H9 (cell line): ENCODE data around the gene MTF1. TPM values are rescaled to one million over a fixed set of nuclear protein-coding genes. Genes with fewer than 3 reads are reported as not detected.

ENCODE experiments used
- DNase-seq: peaks from one replicate; pipeline ENCODE4 v3.0.0-alpha.2; 2017
- H2AFZ ChIP-seq: one replicate; pipeline ENCODE4 v1.6.1; 2013; ENCODE audit warnings: mild to moderate bottlenecking, low read length, control low read depth, moderate library complexity
- H2AK5ac ChIP-seq: 2 replicates; pipeline ENCODE4 v1.6.1; 2013; ENCODE audit warnings: low read length, control low read depth, mixed read lengths; ENCODE audit not compliant: insufficient read length
- H2BK120ac ChIP-seq: one replicate; pipeline ENCODE4 v1.6.1; 2013; ENCODE audit warnings: low read depth, mild to moderate bottlenecking, low read length, control low read depth, inconsistent platforms; ENCODE audit not compliant: poor library complexity, severe bottlenecking
- H2BK12ac ChIP-seq: 2 replicates; pipeline ENCODE4 v1.6.1; 2013; ENCODE audit warnings: low read length, control low read depth, mixed read lengths, low read depth; ENCODE audit not compliant: insufficient read length
- H2BK15ac ChIP-seq: 2 replicates; pipeline ENCODE4 v1.6.1; 2013; ENCODE audit warnings: low read depth, low read length, control low read depth
- H2BK20ac ChIP-seq: one replicate; pipeline ENCODE4 v1.6.1; 2013; ENCODE audit warnings: low read depth, mild to moderate bottlenecking, low read length, control low read depth, inconsistent platforms; ENCODE audit not compliant: poor library complexity, severe bottlenecking
- H2BK5ac ChIP-seq: 2 replicates; pipeline ENCODE4 v1.6.1; 2013; ENCODE audit warnings: low read length, control low read depth, mixed read lengths; ENCODE audit not compliant: insufficient read length
- H3K14ac ChIP-seq: 2 replicates; pipeline ENCODE4 v1.6.1; 2013; ENCODE audit warnings: low read length, control low read depth; ENCODE audit not compliant: insufficient read depth
- H3K18ac ChIP-seq: 2 replicates; pipeline ENCODE4 v1.6.1; 2013; ENCODE audit warnings: low read depth, mild to moderate bottlenecking, mixed read lengths, low read length, control low read depth; ENCODE audit not compliant: insufficient read length
- H3K23ac ChIP-seq: 2 replicates; pipeline ENCODE4 v1.6.1; 2013; ENCODE audit warnings: low read length, control low read depth, mixed read lengths, low read depth; ENCODE audit not compliant: insufficient read length
- H3K23me2 ChIP-seq: 2 replicates; pipeline ENCODE4 v1.6.1; 2013; ENCODE audit warnings: low read depth, mild to moderate bottlenecking, mixed read lengths, low read length, control low read depth; ENCODE audit not compliant: insufficient read length, poor library complexity, severe bottlenecking
- H3K27ac ChIP-seq: 2 replicates; pipeline ENCODE4 v1.5.1; 2013; ENCODE audit warnings: low read length, control low read depth, mixed read lengths, low read depth; ENCODE audit not compliant: insufficient read length
- H3K27me3 ChIP-seq: 2 replicates; pipeline ENCODE4 v1.6.1; 2013; ENCODE audit warnings: low read length, control low read depth, inconsistent platforms; ENCODE audit not compliant: insufficient read depth
- H3K4ac ChIP-seq: 2 replicates; pipeline ENCODE4 v1.6.1; 2013; ENCODE audit warnings: low read depth, mild to moderate bottlenecking, control low read depth, inconsistent platforms, low read length, moderate library complexity
- H3K4me1 ChIP-seq: 2 replicates; pipeline ENCODE4 v1.6.1; 2013; ENCODE audit warnings: low read length, control low read depth, inconsistent platforms; ENCODE audit not compliant: insufficient read depth
- H3K4me2 ChIP-seq: 2 replicates; pipeline ENCODE4 v1.6.1; 2013; ENCODE audit warnings: low read length, control low read depth, mixed read lengths; ENCODE audit not compliant: insufficient read length, insufficient read depth
- H3K56ac ChIP-seq: 2 replicates; pipeline ENCODE4 v1.6.1; 2013; ENCODE audit warnings: low read depth, mild to moderate bottlenecking, mixed read lengths, low read length, control low read depth; ENCODE audit not compliant: insufficient read length
- H3K79me1 ChIP-seq: 2 replicates; pipeline ENCODE4 v1.6.1; 2013; ENCODE audit warnings: low read depth, mild to moderate bottlenecking, moderate library complexity, low read length, control low read depth, inconsistent platforms; ENCODE audit not compliant: insufficient read depth, poor library complexity, severe bottlenecking
- H3K79me2 ChIP-seq: 2 replicates; pipeline ENCODE4 v1.6.1; 2013; ENCODE audit warnings: low read length, control low read depth, inconsistent platforms; ENCODE audit not compliant: insufficient read depth
- H3K9ac ChIP-seq: 2 replicates; pipeline ENCODE4 v1.6.1; 2013; ENCODE audit warnings: low read length, control low read depth, mixed read lengths; ENCODE audit not compliant: insufficient read length; ENCODE audit errors: extremely low read depth
- H3K9me3 ChIP-seq: one replicate; pipeline ENCODE4 v1.6.1; 2013; ENCODE audit warnings: low read depth, low read length, inconsistent platforms; ENCODE audit not compliant: control insufficient read depth
- H3T11ph ChIP-seq: one replicate; pipeline ENCODE4 v1.6.1; 2013; ENCODE audit warnings: mild to moderate bottlenecking, low read length, control low read depth, inconsistent platforms
- H4K20me1 ChIP-seq: one replicate; pipeline ENCODE4 v1.6.1; 2013; ENCODE audit not compliant: control insufficient read depth, insufficient read length, insufficient read depth
- H4K5ac ChIP-seq: 2 replicates; pipeline ENCODE4 v1.6.1; 2013; ENCODE audit warnings: low read depth, mild to moderate bottlenecking, mixed read lengths, low read length, control low read depth; ENCODE audit not compliant: insufficient read length
- H4K8ac ChIP-seq: replicated peaks from 2 replicates; pipeline ENCODE4 v1.6.1; 2013; ENCODE audit warnings: low read length, control low read depth, mixed read lengths, low read depth; ENCODE audit not compliant: insufficient read length
- H4K91ac ChIP-seq: 2 replicates; pipeline ENCODE4 v1.6.1; 2013; ENCODE audit warnings: low read depth, mild to moderate bottlenecking, moderate library complexity, mixed read lengths, low read length, control low read depth; ENCODE audit not compliant: insufficient read length
- H3K27ac Mint-ChIP-seq, 3 experiments: 2 replicates in 2 of 3; 3 replicates in 1 of 3; pipeline ENCODE4 v1.8.0; 2020 to 2021; ENCODE audit warnings: mixed read lengths in 3 of 3, mild to moderate bottlenecking in 1 of 3, moderate library complexity in 1 of 3
- H3K27me3 Mint-ChIP-seq: 2 replicates; pipeline ENCODE4 v1.8.0; 2021; ENCODE audit warnings: low read depth, mild to moderate bottlenecking, moderate library complexity, mixed read lengths
- H3K36me3 Mint-ChIP-seq, 3 experiments: 2 replicates in 2 of 3; 3 replicates in 1 of 3; pipeline ENCODE4 v1.8.0; 2020 to 2021; ENCODE audit warnings: low read depth in 3 of 3, mixed read lengths in 3 of 3; ENCODE audit not compliant: insufficient read depth in 1 of 3
- H3K4me1 Mint-ChIP-seq, 2 experiments: 2 replicates each; pipeline ENCODE4 v1.8.0; 2020; ENCODE audit warnings: mixed read lengths in 2 of 2
- H3K4me3 Mint-ChIP-seq, 2 experiments: 2 replicates in 1 of 2; 3 replicates in 1 of 2; pipeline ENCODE4 v1.8.0; 2020 to 2021; ENCODE audit warnings: mild to moderate bottlenecking in 2 of 2, mixed read lengths in 2 of 2, moderate library complexity in 1 of 2
- H3K9me3 Mint-ChIP-seq, 2 experiments: 2 replicates in 1 of 2; 3 replicates in 1 of 2; pipeline ENCODE4 v1.8.0; 2020; ENCODE audit warnings: mild to moderate bottlenecking in 2 of 2, mixed read lengths in 2 of 2, moderate library complexity in 1 of 2
- WGBS: extraction: QIAGEN DNeasy Blood & Tissue Kit; methylation state at CpG from one replicate; pipeline ENCODE4 v1.1.7; 2013; ENCODE audit warnings: missing lambda C conversion rate, low lambda C conversion rate, mixed read lengths; ENCODE audit not compliant: insufficient read length; ENCODE audit errors: extremely low coverage; 5-methylcytosine and 5-hydroxymethylcytosine counted together
- total RNA-seq: library from RNA; stranded (reverse); gene quantifications from 2 replicates; pipeline ENCODE4 v1.2.1, GENCODE V29; 2021
- TF ChIP-seq, protein P1 (sequence below): fragments of 200-600 bp; sonication (generic); conservative IDR thresholded peaks from 3 replicates; pipeline ENCODE4 v1.8.0; 2021; ENCODE audit warnings: antibody characterized with exemption, mild to moderate bottlenecking

Gene MTF1
- total RNA-seq, 1 experiment from 2014 or later = 17.0 TPM

DNA sequence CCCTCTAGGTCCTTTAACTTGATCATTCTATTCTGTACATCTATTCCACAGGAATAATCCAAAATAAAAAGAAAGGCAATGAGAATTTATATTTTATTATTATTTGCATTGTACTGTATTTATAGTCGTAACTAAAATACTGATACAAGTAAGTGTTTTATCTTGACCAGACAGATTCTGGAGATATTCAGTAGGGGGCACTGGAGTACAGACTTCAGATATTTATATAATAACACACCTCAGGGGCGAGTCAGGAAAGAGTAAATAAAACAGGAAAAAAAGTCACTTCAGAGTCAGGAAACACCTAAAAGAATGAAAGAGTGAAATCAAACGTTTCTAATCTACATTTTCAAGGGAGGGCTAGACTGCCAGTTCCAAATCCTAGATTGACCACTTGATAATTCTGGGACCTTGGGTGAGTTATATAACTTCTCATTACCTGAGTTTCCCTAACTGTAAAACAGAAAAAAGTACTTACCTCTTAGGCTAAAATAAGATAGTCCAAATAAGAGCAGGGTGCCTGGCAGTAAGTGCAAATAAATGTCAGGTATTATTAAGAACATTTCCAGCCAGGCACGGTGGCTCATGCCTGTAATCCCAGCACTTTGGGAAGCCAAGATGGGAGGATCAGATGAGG lies 31.1 kb upstream of the MTF1 start:
- H3K4me1 ChIP-seq = no peaks in the 10 kb centered on the region
- no peak overlapping the region for H2BK20ac ChIP-seq
- TF ChIP-seq, protein P1, sequence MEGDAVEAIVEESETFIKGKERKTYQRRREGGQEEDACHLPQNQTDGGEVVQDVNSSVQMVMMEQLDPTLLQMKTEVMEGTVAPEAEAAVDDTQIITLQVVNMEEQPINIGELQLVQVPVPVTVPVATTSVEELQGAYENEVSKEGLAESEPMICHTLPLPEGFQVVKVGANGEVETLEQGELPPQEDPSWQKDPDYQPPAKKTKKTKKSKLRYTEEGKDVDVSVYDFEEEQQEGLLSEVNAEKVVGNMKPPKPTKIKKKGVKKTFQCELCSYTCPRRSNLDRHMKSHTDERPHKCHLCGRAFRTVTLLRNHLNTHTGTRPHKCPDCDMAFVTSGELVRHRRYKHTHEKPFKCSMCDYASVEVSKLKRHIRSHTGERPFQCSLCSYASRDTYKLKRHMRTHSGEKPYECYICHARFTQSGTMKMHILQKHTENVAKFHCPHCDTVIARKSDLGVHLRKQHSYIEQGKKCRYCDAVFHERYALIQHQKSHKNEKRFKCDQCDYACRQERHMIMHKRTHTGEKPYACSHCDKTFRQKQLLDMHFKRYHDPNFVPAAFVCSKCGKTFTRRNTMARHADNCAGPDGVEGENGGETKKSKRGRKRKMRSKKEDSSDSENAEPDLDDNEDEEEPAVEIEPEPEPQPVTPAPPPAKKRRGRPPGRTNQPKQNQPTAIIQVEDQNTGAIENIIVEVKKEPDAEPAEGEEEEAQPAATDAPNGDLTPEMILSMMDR = peak; percentile 69
- DNase-seq = no peak
- H3K56ac ChIP-seq = no peak overlapping the region
- no peaks in the 10 kb centered on the region for H3K23me2 ChIP-seq
- no peaks in the 10 kb centered on the region for H3K9me3 ChIP-seq
- H3K79me1 ChIP-seq = no peaks in the 10 kb centered on the region
- no peak overlapping the region for H3K9ac ChIP-seq
- H4K91ac ChIP-seq = no peak overlapping the region
- no peak overlapping the region for H2BK5ac ChIP-seq
- no peak overlapping the region for H3K23ac ChIP-seq
- H3K27ac Mint-ChIP-seq = no peak overlapping the region
- no peak overlapping the region for H3K14ac ChIP-seq
- H4K5ac ChIP-seq = no peak overlapping the region
- no peak overlapping the region for H2BK120ac ChIP-seq
- H3K9me3 Mint-ChIP-seq = no peaks in the 10 kb centered on the region; a peak in 1 of 5 replicates
- H3K27me3 Mint-ChIP-seq = no peaks in the 10 kb centered on the region
- peaks cover 4 to 38% (median 38%) of the 10 kb centered on the region in 3 experiments; a peak in 6 of 7 replicates for H3K36me3 Mint-ChIP-seq
- H3T11ph ChIP-seq = no peak overlapping the region
- H2BK12ac ChIP-seq = no peak overlapping the region
- no peaks in the 10 kb centered on the region for H3K27me3 ChIP-seq
- no peak overlapping the region for H2BK15ac ChIP-seq
- no peak overlapping the region for H3K4me2 ChIP-seq
- no peak overlapping the region for H3K4me3 Mint-ChIP-seq
- no peak overlapping the region for H3K4ac ChIP-seq
- no peak overlapping the region for H2AFZ ChIP-seq
- no CpG with 5 or more reads among the region's 4 CpGs for WGBS
- no peak overlapping the region for H2AK5ac ChIP-seq
- no peak overlapping the region for H4K8ac ChIP-seq
- no peak overlapping the region for H3K27ac ChIP-seq
- H3K4me1 Mint-ChIP-seq = no peaks in the 10 kb centered on the region
- no peak overlapping the region for H3K18ac ChIP-seq
- H4K20me1 ChIP-seq = no peaks in the 10 kb centered on the region
- no peaks in the 10 kb centered on the region for H3K79me2 ChIP-seq
